Naive thymus-derived CD4-positive, alpha-beta T cell (primary cell): ENCODE measurements around the gene NEDD4. TPM values are rescaled to one million over a fixed set of nuclear protein-coding genes. Genes with fewer than 3 reads are reported as not detected.
"Not testable (repeated sequence)": the region's sequence is repeated elsewhere in the genome, so short reads cannot be mapped to it uniquely, and the experiment has no call there.

Experiments
- ATAC-seq: fragments of 150-1000 bp; cut with Tn5 transposase; 2 replicates; pipeline ENCODE4 v1.10.0; 2021; ENCODE audit warnings: mild to moderate bottlenecking, moderate library complexity
- CTCF ChIA-PET: fragments of 350-600 bp; sonication (Branson Sonifier 250); formaldehyde crosslinking; loops from one replicate; lab custom pipeline; 2021; ENCODE audit warnings: antibody characterized with exemption; lab: Charles Lee
- POLR2A ChIA-PET: fragments of 350-600 bp; sonication (Branson Sonifier 250); formaldehyde crosslinking; loops from one replicate; lab custom pipeline; 2021; ENCODE audit warnings: antibody characterized with exemption, inconsistent platforms; lab: Charles Lee
- DNase-seq, 9 donors: peaks; one replicate each; pipeline versions ENCODE4 v3.0.0 to v3.0.0-alpha.2; 2020 to 2022; ENCODE audit warnings: mixed read lengths in 1 of 9
- H3K27ac ChIP-seq: one replicate; pipeline ENCODE4 v1.7.0; 2013; ENCODE audit warnings: mild to moderate bottlenecking, low read depth, low read length, moderate library complexity
- H3K27me3 ChIP-seq, 2 donors: one replicate each; pipeline ENCODE4 v1.7.0; 2013; ENCODE audit warnings: low read length in 2 of 2, mild to moderate bottlenecking in 2 of 2, moderate library complexity in 2 of 2; ENCODE audit not compliant: control insufficient read depth in 2 of 2, insufficient read depth in 2 of 2
- H3K36me3 ChIP-seq, 3 experiments: 1 replicate in 2 of 3; 2 replicates in 1 of 3; pipeline ENCODE4 v1.7.0; 2013; ENCODE audit warnings: low read length in 3 of 3, mild to moderate bottlenecking in 3 of 3, moderate library complexity in 1 of 3; ENCODE audit not compliant: insufficient read depth in 3 of 3, control insufficient read depth in 2 of 3
- H3K4me1 ChIP-seq, 2 donors: one replicate each; pipeline ENCODE4 v1.7.0; 2013; ENCODE audit warnings: low read length in 2 of 2, mild to moderate bottlenecking in 2 of 2, moderate library complexity in 1 of 2; ENCODE audit not compliant: control insufficient read depth in 2 of 2, insufficient read depth in 2 of 2
- H3K4me3 ChIP-seq: 2 replicates; pipeline ENCODE4 v1.7.0; 2013; ENCODE audit warnings: mild to moderate bottlenecking, low read length
- H3K9me3 ChIP-seq, 3 experiments: 1 replicate in 2 of 3; 2 replicates in 1 of 3; pipeline ENCODE4 v1.7.0; 2013; ENCODE audit warnings: low read length in 3 of 3; ENCODE audit not compliant: control insufficient read depth in 2 of 3
- H3K27ac Mint-ChIP-seq, 9 donors: one replicate each; pipeline ENCODE4 v1.8.0; 2020 to 2022; ENCODE audit warnings: mixed read lengths in 9 of 9, mild to moderate bottlenecking in 8 of 9, moderate library complexity in 5 of 9, inconsistent platforms in 2 of 9
- H3K27me3 Mint-ChIP-seq, 5 donors: one replicate each; pipeline ENCODE4 v1.8.0; 2021 to 2022; ENCODE audit warnings: mixed read lengths in 5 of 5, mild to moderate bottlenecking in 1 of 5
- H3K36me3 Mint-ChIP-seq, 5 donors: one replicate each; pipeline ENCODE4 v1.8.0; 2020 to 2022; ENCODE audit warnings: mixed read lengths in 5 of 5, mild to moderate bottlenecking in 3 of 5, inconsistent platforms in 1 of 5
- H3K4me1 Mint-ChIP-seq, 7 donors: one replicate each; pipeline ENCODE4 v1.8.0; 2020 to 2022; ENCODE audit warnings: mixed read lengths in 7 of 7, mild to moderate bottlenecking in 3 of 7, inconsistent platforms in 1 of 7
- H3K4me3 Mint-ChIP-seq, 10 donors: one replicate each; pipeline ENCODE4 v1.8.0; 2020 to 2022; ENCODE audit warnings: mild to moderate bottlenecking in 10 of 10, mixed read lengths in 10 of 10, moderate library complexity in 6 of 10, inconsistent platforms in 2 of 10
- H3K9me3 Mint-ChIP-seq, 11 donors: one replicate each; pipeline ENCODE4 v1.8.0; 2020 to 2022; ENCODE audit warnings: mixed read lengths in 11 of 11, mild to moderate bottlenecking in 4 of 11, inconsistent platforms in 1 of 11, moderate library complexity in 1 of 11
- intact Hi-C, 2 donors: fragments of 100-400 bp; cut with micrococcal nuclease; formaldehyde crosslinking; loops; one replicate each; pipeline ENCODE4 v1.15.1; 2023
- polyA plus RNA-seq, 2 donors: library from polyadenylated mRNA; unstranded; fragments of 300-500 nt; fragmentation: Illumina TruSeq; gene quantifications; one replicate each; pipeline ENCODE4 v1.2.3, GENCODE V29; 2021
- total RNA-seq, 6 experiments: library from RNA in 5 of 6; stranded (reverse) in 5 of 6; gene quantifications; 1 replicate in 5 of 6; 2 replicates in 1 of 6; pipeline ENCODE4 v1.2.3 and lab custom pipeline; 2021 to 2026

Gene NEDD4
- total and polyA plus RNA-seq, 7 experiments from 2014 or later: 1.1 to 15.1 (median 4.3) TPM

DNA sequence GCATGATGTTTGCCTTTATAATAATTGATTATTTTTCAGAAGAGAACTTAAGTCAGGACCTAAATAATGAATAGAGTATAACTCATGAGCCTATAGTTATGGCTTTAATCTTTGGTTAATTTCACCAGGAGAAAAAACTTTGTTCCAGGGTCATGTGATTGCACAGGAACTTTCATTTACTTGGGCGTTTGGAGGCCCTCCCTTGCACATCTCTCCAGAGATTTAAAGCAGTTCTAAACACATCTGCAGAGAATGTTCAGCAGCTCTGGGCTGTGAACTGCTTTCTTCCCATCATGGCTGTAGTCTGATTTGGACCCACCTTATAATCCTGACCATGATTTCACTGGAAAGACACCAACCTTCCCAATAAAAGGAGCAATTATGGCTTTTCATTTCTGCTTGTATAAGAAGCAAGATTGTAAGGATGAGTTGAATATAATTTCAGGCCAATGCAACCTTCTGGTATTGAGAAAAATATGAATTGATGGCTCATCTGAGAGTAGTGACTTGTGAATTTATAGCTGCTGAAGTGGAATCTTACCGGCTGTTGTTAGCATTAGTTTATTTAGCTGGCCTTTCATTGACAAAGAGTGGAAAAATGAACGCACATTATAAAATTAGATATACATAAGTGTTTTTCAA lies 169.6 kb downstream of the NEDD4 start:
- Mint-ChIP-seq H3K36me3 (no peaks in the 10 kb centered on the region), H3K9me3 (peaks cover 0 to 3% (median 0%) of the 10 kb centered on the region in 11 donors), H3K4me3 (no peak overlapping the region), H3K27me3 (peaks cover 0 to 14% (median 6%) of the 10 kb centered on the region in 5 donors), H3K4me1 (peaks cover 0 to 6% (median 0%) of the 10 kb centered on the region in 7 donors), H3K27ac (no peak overlapping the region)
- no peaks in the 10 kb centered on the region for H3K4me1 ChIP-seq
- no peak for DNase-seq
- no peaks in the 10 kb centered on the region for H3K27me3 ChIP-seq
- H3K4me3 ChIP-seq: no peak overlapping the region
- H3K27ac ChIP-seq: no peak overlapping the region
- no peak for ATAC-seq
- CTCF ChIA-PET: no interaction called here
- no peaks in the 10 kb centered on the region for H3K36me3 ChIP-seq
- POLR2A ChIA-PET: no interaction called here
- intact Hi-C loops: no loop called here
- no peaks in the 10 kb centered on the region for H3K9me3 ChIP-seq

DNA sequence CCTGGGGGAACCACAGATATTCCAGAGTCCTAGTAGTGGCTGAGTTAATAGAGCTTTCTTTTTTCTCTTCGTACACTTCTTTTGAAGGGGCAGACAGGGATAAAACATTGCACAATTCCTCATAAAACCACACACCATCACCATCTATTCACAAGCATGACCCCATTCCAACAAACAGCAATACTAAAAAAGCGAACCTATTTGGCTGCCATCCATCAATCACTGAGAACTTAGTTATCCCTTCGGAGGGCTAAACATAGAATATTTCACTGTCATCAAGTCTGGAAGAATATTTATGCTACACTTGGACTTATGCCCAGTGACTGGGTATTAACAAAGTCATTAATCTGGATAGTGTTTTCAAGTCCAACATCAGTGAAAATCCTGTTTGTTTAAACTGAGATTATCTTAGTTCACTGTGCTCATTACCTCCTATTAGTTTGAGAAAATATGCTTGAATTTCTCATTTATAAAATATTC lies 170.2 kb downstream of the NEDD4 start:
- Mint-ChIP-seq H3K27me3 (peaks cover 0 to 14% (median 6%) of the 10 kb centered on the region in 5 donors), H3K27ac (peak overlapping the region in 1 of 9 donors; percentile 3), H3K4me1 (peaks cover 0 to 4% (median 0%) of the 10 kb centered on the region in 7 donors), H3K36me3 (no peaks in the 10 kb centered on the region), H3K4me3 (no peak overlapping the region), H3K9me3 (peaks cover 0 to 3% (median 0%) of the 10 kb centered on the region in 11 donors)
- ChIA-PET POLR2A (no interaction called here), CTCF (no interaction called here)
- Histone ChIP-seq H3K4me1 (no peaks in the 10 kb centered on the region), H3K4me3 (no peak overlapping the region), H3K27me3 (no peaks in the 10 kb centered on the region), H3K9me3 (no peaks in the 10 kb centered on the region), H3K36me3 (no peaks in the 10 kb centered on the region), H3K27ac (no peak overlapping the region)
- ATAC-seq (no peak), DNase-seq (no peak)
- intact Hi-C loops: no loop called here

DNA sequence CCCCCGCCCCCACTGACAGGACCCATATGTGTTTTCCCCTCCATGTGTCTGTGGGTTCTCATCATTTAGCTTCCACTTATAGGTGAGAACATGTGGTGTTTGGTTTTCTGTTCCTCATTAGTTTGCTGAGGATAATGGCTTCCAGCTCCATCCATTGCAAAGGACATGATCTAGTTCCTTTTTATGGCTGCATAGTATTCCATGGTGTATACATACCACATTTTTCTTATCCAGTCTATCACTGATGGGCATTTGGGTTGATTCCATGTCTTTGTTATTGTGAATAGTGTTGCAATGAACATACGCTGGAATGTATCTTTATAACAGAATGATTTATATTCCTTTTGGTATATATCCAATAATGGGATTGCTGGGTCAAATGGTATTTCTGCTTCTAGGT lies 171.7 kb downstream of the NEDD4 start:
- H3K4me1 Mint-ChIP-seq, H3K27me3 ChIP-seq, H3K4me1 ChIP-seq, ATAC-seq, DNase-seq, POLR2A ChIA-PET, H3K36me3 Mint-ChIP-seq, H3K36me3 ChIP-seq, H3K4me3 ChIP-seq, H3K9me3 Mint-ChIP-seq, H3K4me3 Mint-ChIP-seq, H3K9me3 ChIP-seq, H3K27ac Mint-ChIP-seq, H3K27ac ChIP-seq, intact Hi-C loops: not testable (repeated sequence)
- CTCF ChIA-PET: interaction anchor here (0.6 kb wide), 1 partner anchor 390 kb away, joined by 3 read pairs; no protein-coding TSS in a partner anchor
- peaks cover 0 to 14% (median 6%) of the 10 kb centered on the region in 5 donors for H3K27me3 Mint-ChIP-seq

DNA sequence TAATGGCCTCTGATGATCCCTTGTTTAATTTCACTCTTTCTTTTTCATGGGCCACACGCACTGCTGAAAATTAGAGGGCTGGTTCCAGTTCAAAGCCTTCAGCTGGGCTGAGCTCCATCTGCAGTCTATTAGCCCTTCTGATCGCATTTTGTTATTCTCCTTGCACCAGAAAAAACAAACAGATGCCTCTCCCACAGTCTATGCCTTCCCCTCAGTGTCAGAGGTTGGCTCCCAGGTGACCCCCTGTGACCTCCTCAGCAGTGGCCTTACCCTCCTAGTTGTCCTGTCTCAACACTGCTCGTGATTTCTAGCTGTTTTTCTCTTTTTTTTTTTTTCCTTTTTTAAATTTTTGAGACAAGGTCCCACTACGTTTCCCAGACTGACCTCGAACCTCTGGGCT lies 173.4 kb downstream of the NEDD4 start:
- no peaks in the 10 kb centered on the region for H3K36me3 Mint-ChIP-seq
- POLR2A ChIA-PET: no interaction called here
- no peak overlapping the region for H3K27ac Mint-ChIP-seq

DNA sequence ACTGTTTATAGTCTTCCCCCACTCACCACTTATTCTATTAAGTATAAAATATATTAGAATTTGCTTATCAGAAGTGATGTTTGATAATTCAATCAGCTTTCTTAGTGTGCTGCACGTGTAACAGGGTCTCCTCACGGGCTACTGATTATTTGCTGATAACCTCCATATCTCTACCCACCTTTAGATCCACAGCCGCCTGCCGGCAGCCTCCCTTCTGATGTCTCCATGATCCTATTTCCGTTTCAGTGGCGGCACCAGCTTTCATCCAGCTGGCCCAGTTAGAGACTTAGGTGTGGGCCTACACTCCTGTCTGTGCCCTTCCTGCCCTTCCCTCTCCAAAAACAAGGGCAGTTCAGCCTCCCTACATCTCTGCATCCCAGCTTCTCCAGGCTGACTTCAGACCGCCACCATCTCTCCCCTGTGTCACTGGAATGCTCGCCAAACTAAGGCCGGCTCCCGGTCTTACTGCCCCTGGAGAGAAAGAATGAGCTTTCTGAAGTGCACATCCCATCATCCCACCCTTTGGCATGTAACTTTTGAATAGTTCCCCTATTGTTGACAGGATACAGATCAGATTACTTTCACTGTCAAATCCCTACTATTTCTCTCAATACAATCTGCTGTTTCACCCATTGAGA lies 173.9 kb downstream of the NEDD4 start:
- no peaks in the 10 kb centered on the region for H3K36me3 Mint-ChIP-seq
- Histone ChIP-seq H3K36me3 (no peaks in the 10 kb centered on the region), H3K27me3 (no peaks in the 10 kb centered on the region), H3K4me3 (no peak overlapping the region), H3K4me1 (no peaks in the 10 kb centered on the region), H3K9me3 (no peaks in the 10 kb centered on the region), H3K27ac (no peak overlapping the region)
- peaks cover 0 to 3% (median 0%) of the 10 kb centered on the region in 11 donors for H3K9me3 Mint-ChIP-seq
- ATAC-seq: no peak
- ChIA-PET CTCF (no interaction called here), POLR2A (no interaction called here)
- intact Hi-C loops: no loop called here
- no peak overlapping the region for H3K27ac Mint-ChIP-seq
- no peak overlapping the region for H3K4me3 Mint-ChIP-seq
- DNase-seq: no peak
- H3K4me1 Mint-ChIP-seq: peaks cover 0 to 2% (median 0%) of the 10 kb centered on the region in 7 donors
- H3K27me3 Mint-ChIP-seq: peaks cover 0 to 14% (median 4%) of the 10 kb centered on the region in 5 donors

More for the DNA sequence above, 173.4 kb downstream of the NEDD4 start:
- CTCF ChIA-PET: no interaction called here
- peaks cover 0 to 3% (median 0%) of the 10 kb centered on the region in 11 donors for H3K9me3 Mint-ChIP-seq
- no peaks in the 10 kb centered on the region for H3K4me1 Mint-ChIP-seq
- intact Hi-C loops: no loop called here
- ATAC-seq (no peak), DNase-seq (no peak)
- no peak overlapping the region for H3K4me3 Mint-ChIP-seq
- H3K4me1 ChIP-seq: no peaks in the 10 kb centered on the region
- no peak overlapping the region for H3K27ac ChIP-seq
- H3K9me3 ChIP-seq: no peaks in the 10 kb centered on the region
- H3K36me3 ChIP-seq: no peaks in the 10 kb centered on the region
- H3K27me3 Mint-ChIP-seq: peaks cover 0 to 14% (median 6%) of the 10 kb centered on the region in 5 donors
- H3K4me3 ChIP-seq: no peak overlapping the region
- no peaks in the 10 kb centered on the region for H3K27me3 ChIP-seq

DNA sequence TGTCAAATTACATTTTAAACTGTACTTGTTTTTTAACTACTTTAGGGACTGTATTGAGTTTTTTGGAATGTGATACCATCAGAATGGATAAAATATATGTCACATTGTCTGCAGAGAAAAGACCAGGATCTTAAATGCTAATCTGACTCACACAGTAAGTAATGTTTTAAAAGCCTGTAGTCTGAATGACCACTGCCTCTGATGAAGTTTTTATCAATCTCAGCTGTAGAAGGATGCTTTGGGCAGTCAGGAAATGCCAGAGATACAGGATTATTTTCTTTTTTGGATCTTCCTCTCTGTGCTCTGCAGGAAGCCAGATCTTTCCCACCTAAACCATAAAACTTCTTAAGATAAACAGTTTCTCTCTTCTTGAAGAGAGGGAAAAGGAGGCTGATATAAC lies 177.4 kb downstream of the NEDD4 start:
- Histone ChIP-seq H3K4me1 (no peaks in the 10 kb centered on the region), H3K36me3 (no peaks in the 10 kb centered on the region), H3K27me3 (no peaks in the 10 kb centered on the region), H3K27ac (no peak overlapping the region), H3K4me3 (no peak overlapping the region), H3K9me3 (no peaks in the 10 kb centered on the region)
- H3K36me3 Mint-ChIP-seq: no peaks in the 10 kb centered on the region
- ATAC-seq (no peak), DNase-seq (no peak)
- no peaks in the 10 kb centered on the region for H3K9me3 Mint-ChIP-seq
- no peak overlapping the region for H3K4me3 Mint-ChIP-seq
- H3K27ac Mint-ChIP-seq: no peak overlapping the region
- ChIA-PET CTCF (no interaction called here), POLR2A (no interaction called here)
- intact Hi-C loops: no loop called here
- peaks cover 0 to 8% (median 4%) of the 10 kb centered on the region in 5 donors for H3K27me3 Mint-ChIP-seq
- H3K4me1 Mint-ChIP-seq: peaks cover 0 to 2% (median 0%) of the 10 kb centered on the region in 7 donors
